Measurements from ENCODE around the gene NXT1. TPM values are rescaled to one million over a fixed set of nuclear protein-coding genes. Genes with fewer than 3 reads are reported as not detected.

Gene NXT1
- total and polyA plus RNA-seq, 2 experiments from 2014 or later = 30.2 to 34.4 TPM

DNA sequence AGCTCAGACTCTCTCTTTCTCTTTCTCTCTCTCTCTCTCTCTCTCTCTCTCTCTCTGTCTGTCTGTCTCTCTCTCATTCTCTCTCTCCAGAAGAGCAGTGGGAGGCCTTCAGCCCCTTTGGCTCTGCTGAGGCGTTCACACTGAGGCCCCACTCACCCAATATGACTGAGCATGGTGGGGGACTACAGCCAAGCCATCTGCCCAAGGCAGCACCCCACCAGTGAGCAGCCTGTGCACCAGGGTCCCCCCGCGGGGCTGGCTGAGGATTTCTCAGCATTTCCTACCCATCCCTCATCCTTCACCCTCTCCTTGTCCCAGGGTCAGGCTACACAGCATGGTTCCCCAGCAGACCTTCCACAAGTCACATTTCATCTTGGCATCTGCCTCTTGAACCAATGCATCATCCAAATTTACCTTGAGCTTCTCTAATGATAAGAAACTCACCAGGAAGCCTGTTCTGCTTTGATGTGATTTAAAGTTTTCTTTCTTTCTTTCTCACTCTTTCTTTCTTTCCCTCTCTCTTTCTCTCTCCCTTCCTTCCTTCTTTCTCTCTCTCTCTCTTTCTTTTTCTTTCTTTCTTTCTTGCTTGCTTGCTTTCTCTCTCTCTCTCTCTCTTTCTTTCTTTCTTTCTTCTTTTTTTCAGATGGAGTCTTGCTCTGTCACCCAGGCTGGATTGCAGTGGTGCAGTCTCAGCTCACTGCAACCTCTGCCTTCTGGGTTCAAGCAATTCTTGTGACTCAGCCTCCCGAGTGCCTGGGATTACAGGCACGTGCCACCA, 47.1 kb upstream of the NXT1 start:
- H3K4me1 ChIP-seq (ENCODE audit: insufficient read depth) = no peaks in the 10 kb centered on the region
- Mint-ChIP-seq H3K4me1 (peaks cover under 1% of the 10 kb centered on the region; the same call in 1 of the 3 replicates), H3K4me3 (no peak overlapping the region), H3K36me3 (ENCODE audit: low read depth) (no peaks in the 10 kb centered on the region), H3K27ac (no peak overlapping the region), H3K9me3 (peaks cover 3% of the 10 kb centered on the region; the same call in 2 of the 3 replicates), H3K27me3 (ENCODE audit: insufficient read depth, low read depth, poor library complexity) (peaks cover 11% of the 10 kb centered on the region)
- no peaks in the 10 kb centered on the region for H4K20me1 ChIP-seq (replicated peaks; ENCODE audit: insufficient read depth)
- no peak for ATAC-seq
- H3F3A ChIP-seq (replicated peaks; ENCODE audit: low read depth) = no peaks in the 10 kb centered on the region
- DNase-seq (ENCODE audit: low spot score) = no peak
- TF ChIP-seq ZNF331 (CRISPR knock-in tag; IDR thresholded peaks at IDR 0.05; ENCODE audit: low read depth) (no peak), CREB1 (CRISPR knock-in tag; IDR thresholded peaks at IDR 0.05; ENCODE audit: low read depth) (no peak), NANOG (IDR thresholded peaks at IDR 0.05; ENCODE audit: borderline replicate concordance) (no peak), JUNB (IDR thresholded peaks at IDR 0.05; ENCODE audit: unreplicated experiment) (no peak), POLR2AphosphoS5 (IDR thresholded peaks at IDR 0.05; ENCODE audit: low read depth) (no peak), EZH2phosphoT487 (IDR thresholded peaks at IDR 0.05; ENCODE audit: unreplicated experiment) (no peak), EZH2 (IDR thresholded peaks at IDR 0.05; ENCODE audit: low read depth, unreplicated experiment) (no peak), STAT1 (IDR thresholded peaks at IDR 0.05; ENCODE audit: unreplicated experiment) (no peak), ZNF114 (CRISPR knock-in tag; IDR thresholded peaks at IDR 0.05) (no peak)
- TF ChIP-seq, protein P1, sequence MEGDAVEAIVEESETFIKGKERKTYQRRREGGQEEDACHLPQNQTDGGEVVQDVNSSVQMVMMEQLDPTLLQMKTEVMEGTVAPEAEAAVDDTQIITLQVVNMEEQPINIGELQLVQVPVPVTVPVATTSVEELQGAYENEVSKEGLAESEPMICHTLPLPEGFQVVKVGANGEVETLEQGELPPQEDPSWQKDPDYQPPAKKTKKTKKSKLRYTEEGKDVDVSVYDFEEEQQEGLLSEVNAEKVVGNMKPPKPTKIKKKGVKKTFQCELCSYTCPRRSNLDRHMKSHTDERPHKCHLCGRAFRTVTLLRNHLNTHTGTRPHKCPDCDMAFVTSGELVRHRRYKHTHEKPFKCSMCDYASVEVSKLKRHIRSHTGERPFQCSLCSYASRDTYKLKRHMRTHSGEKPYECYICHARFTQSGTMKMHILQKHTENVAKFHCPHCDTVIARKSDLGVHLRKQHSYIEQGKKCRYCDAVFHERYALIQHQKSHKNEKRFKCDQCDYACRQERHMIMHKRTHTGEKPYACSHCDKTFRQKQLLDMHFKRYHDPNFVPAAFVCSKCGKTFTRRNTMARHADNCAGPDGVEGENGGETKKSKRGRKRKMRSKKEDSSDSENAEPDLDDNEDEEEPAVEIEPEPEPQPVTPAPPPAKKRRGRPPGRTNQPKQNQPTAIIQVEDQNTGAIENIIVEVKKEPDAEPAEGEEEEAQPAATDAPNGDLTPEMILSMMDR (conservative IDR thresholded peaks at IDR 0.05; ENCODE audit: low read depth in 2 of 2) = no peak
- TF ChIP-seq, protein P2, sequence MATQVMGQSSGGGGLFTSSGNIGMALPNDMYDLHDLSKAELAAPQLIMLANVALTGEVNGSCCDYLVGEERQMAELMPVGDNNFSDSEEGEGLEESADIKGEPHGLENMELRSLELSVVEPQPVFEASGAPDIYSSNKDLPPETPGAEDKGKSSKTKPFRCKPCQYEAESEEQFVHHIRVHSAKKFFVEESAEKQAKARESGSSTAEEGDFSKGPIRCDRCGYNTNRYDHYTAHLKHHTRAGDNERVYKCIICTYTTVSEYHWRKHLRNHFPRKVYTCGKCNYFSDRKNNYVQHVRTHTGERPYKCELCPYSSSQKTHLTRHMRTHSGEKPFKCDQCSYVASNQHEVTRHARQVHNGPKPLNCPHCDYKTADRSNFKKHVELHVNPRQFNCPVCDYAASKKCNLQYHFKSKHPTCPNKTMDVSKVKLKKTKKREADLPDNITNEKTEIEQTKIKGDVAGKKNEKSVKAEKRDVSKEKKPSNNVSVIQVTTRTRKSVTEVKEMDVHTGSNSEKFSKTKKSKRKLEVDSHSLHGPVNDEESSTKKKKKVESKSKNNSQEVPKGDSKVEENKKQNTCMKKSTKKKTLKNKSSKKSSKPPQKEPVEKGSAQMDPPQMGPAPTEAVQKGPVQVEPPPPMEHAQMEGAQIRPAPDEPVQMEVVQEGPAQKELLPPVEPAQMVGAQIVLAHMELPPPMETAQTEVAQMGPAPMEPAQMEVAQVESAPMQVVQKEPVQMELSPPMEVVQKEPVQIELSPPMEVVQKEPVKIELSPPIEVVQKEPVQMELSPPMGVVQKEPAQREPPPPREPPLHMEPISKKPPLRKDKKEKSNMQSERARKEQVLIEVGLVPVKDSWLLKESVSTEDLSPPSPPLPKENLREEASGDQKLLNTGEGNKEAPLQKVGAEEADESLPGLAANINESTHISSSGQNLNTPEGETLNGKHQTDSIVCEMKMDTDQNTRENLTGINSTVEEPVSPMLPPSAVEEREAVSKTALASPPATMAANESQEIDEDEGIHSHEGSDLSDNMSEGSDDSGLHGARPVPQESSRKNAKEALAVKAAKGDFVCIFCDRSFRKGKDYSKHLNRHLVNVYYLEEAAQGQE (IDR thresholded peaks at IDR 0.05; ENCODE audit: unreplicated experiment) = no peak
- TF ChIP-seq, protein P3, sequence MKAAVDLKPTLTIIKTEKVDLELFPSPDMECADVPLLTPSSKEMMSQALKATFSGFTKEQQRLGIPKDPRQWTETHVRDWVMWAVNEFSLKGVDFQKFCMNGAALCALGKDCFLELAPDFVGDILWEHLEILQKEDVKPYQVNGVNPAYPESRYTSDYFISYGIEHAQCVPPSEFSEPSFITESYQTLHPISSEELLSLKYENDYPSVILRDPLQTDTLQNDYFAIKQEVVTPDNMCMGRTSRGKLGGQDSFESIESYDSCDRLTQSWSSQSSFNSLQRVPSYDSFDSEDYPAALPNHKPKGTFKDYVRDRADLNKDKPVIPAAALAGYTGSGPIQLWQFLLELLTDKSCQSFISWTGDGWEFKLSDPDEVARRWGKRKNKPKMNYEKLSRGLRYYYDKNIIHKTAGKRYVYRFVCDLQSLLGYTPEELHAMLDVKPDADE (IDR thresholded peaks at IDR 0.05) = no peak
- TF ChIP-seq, protein P4, sequence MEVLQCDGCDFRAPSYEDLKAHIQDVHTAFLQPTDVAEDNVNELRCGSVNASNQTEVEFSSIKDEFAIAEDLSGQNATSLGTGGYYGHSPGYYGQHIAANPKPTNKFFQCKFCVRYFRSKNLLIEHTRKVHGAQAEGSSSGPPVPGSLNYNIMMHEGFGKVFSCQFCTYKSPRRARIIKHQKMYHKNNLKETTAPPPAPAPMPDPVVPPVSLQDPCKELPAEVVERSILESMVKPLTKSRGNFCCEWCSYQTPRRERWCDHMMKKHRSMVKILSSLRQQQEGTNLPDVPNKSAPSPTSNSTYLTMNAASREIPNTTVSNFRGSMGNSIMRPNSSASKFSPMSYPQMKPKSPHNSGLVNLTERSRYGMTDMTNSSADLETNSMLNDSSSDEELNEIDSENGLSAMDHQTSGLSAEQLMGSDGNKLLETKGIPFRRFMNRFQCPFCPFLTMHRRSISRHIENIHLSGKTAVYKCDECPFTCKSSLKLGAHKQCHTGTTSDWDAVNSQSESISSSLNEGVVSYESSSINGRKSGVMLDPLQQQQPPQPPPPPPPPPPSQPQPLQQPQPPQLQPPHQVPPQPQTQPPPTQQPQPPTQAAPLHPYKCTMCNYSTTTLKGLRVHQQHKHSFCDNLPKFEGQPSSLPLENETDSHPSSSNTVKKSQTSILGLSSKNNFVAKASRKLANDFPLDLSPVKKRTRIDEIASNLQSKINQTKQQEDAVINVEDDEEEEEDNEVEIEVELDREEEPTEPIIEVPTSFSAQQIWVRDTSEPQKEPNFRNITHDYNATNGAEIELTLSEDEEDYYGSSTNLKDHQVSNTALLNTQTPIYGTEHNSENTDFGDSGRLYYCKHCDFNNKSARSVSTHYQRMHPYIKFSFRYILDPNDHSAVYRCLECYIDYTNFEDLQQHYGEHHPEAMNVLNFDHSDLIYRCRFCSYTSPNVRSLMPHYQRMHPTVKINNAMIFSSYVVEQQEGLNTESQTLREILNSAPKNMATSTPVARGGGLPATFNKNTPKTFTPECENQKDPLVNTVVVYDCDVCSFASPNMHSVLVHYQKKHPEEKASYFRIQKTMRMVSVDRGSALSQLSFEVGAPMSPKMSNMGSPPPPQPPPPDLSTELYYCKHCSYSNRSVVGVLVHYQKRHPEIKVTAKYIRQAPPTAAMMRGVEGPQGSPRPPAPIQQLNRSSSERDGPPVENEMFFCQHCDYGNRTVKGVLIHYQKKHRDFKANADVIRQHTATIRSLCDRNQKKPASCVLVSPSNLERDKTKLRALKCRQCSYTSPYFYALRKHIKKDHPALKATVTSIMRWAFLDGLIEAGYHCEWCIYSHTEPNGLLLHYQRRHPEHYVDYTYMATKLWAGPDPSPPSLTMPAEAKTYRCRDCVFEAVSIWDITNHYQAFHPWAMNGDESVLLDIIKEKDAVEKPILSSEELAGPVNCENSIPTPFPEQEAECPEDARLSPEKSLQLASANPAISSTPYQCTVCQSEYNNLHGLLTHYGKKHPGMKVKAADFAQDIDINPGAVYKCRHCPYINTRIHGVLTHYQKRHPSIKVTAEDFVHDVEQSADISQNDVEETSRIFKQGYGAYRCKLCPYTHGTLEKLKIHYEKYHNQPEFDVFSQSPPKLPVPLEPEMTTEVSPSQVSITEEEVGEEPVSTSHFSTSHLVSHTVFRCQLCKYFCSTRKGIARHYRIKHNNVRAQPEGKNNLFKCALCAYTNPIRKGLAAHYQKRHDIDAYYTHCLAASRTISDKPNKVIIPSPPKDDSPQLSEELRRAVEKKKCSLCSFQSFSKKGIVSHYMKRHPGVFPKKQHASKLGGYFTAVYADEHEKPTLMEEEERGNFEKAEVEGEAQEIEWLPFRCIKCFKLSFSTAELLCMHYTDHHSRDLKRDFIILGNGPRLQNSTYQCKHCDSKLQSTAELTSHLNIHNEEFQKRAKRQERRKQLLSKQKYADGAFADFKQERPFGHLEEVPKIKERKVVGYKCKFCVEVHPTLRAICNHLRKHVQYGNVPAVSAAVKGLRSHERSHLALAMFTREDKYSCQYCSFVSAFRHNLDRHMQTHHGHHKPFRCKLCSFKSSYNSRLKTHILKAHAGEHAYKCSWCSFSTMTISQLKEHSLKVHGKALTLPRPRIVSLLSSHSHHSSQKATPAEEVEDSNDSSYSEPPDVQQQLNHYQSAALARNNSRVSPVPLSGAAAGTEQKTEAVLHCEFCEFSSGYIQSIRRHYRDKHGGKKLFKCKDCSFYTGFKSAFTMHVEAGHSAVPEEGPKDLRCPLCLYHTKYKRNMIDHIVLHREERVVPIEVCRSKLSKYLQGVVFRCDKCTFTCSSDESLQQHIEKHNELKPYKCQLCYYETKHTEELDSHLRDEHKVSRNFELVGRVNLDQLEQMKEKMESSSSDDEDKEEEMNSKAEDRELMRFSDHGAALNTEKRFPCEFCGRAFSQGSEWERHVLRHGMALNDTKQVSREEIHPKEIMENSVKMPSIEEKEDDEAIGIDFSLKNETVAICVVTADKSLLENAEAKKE (CRISPR knock-in tag; IDR thresholded peaks at IDR 0.05) = no peak
- H3K36me3 ChIP-seq (ENCODE audit: insufficient read depth) = no peaks in the 10 kb centered on the region
- H3K9me2 ChIP-seq (ENCODE audit: insufficient read depth) = no peaks in the 10 kb centered on the region
- H3K79me2 ChIP-seq (replicated peaks; ENCODE audit: insufficient read depth) = no peaks in the 10 kb centered on the region
- no peak overlapping the region for H3K27ac ChIP-seq (ENCODE audit: low read depth)
- H3K4me3 ChIP-seq = no peak overlapping the region
- no peak overlapping the region for H2AFZ ChIP-seq
- no peak overlapping the region for H3K4me2 ChIP-seq
- H3K27me3 ChIP-seq (ENCODE audit: insufficient read depth) = no peaks in the 10 kb centered on the region

Data from GM23338 (cell line).